ENCODE results near the gene SLC25A22.

- TF ChIP-seq CTCF (IDR thresholded peaks at IDR 0.05) (no peak), POLR2A (IDR thresholded peaks at IDR 0.05) (no peak)
Measured at GRCh38 chr11:828506-829175, 30.6 kb upstream of the SLC25A22 start.

Measured in breast epithelium (tissue), 3 donors.